GM19240 (cell line): Measurements from ENCODE around the gene RFLNA.
"Not testable (repeated sequence)": the region's sequence is repeated elsewhere in the genome, so short reads cannot be mapped to it uniquely, and the experiment has no call there.

ENCODE experiments used
- DNase-seq: peaks from one replicate; pipeline ENCODE4 v3.0.0; 2011; ENCODE audit warnings: low spot score; ENCODE audit not compliant: insufficient read length

RFLNA gene

DNA sequence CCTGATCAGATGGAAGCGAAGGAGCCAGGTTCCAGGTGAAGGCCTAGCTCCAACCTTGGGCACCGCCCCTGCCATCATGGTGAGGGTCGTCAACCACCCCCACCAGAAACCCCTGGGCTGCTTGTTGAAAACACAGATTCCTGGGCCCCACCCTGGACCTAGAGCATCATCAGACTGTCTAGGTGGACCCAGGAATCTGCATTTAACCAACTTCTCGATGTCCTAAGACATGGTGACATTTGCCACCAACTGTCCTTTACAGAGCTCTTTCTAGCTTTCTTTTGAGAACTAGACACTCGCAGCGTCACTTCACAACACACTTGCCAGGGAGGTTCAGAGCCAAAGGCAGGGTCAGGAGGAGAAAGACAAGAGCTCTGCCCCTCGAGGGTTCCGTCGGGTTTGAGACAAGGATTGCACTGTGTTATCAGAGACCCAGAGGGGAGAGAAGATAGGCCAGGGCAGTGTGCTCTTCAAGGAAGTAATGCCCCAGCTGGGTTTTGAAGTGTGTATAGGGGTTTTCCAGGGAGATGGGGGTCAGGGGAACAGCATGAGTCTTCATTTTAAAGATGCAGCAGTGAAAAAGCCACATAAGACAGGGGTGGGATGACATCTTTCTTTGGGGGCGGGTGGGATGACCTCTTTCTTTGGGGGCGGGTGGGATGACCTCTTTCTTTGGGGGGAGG, 24.6 kb downstream of the RFLNA start:
- no peak for DNase-seq

DNA sequence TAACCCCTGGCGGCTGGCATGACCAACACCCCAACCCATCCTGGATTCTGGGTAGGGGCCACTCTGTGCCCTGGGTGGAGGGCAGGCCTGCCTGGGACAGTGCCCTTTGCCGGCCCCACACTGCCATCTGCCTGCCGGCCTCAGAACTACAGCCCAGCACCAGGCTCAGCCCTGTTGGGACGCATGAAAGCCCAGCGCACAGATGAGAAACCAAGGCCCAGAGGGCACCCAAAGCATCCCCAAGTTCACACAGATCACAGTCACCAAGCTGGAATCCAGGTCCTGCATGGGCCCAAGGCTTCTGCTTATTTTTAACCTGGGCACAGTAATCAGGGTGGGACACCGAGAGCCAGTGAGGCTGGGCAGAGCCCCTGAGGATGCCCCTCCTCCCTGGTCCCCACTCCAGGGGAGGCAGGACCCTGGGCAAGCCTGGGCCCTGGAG, 26.2 kb downstream of the RFLNA start:
- DNase-seq = peak; percentile 90

DNA sequence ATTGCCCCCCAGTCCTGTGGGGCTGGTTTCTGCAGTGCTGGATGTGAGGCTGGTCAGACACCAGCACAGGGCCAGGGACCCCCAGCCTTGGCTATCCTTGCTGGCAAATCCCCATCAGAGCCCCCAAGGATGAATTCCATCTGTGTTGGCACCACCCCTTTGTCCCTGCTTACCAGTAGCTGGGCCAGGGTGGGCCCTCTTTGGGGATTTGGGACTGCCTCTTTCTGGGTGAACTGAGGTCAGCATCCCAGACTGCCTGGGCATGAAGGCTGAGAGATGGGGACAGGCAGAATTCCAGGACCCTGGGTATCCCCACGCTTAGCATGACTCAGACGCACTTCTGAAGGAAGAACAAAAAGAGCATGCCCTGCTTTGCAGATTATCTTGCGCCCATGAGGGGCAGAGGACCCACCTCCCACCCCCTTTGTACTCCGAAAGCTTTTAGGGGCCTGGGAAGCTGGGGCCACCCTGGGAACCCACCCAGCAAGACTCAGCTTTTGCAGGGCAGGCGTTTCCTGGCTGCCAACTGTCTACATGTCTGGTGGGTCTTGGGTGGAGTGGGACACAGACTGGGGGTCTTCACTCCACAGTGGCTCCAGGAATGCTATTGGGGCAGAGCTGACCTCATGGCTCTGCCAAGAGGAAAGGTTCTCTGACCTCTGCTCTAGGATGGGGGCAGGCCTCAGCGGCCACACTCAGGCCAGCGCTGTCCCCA, 26.8 kb downstream of the RFLNA start:
- DNase-seq = no peak

DNA sequence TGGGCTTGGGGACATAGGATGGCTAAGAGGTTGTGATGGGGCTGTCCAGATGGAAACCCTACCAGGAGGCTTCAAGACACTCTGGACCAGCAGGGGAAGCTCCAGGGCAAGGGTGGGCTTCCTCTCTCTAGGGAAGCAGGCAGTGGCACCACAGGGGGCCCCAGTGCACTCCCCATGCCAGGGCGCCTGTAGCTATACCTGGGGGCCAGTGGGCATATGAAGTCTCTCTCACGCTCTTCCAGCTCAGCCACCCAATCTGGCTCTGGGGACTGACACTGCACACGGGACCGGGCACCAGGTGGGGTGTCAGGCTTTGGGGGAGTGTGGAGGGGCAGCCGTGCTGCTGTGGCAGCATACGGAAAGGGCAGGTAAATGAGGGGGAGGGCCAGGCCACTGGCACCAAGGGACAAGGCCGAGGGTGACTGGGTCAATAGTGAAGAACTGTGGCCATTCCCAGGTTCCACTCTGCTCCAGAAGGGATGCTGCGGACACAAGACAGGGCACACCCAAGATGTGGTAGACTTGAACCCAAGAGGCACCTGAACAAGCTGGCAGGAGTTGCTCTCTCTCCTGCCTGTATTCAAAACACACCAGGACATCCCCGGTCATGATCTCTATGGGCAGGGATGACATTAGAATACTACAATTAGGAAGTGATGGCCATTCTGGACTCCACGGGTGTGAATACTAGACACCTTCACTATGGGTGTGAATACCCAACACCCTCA, 27.5 kb downstream of the RFLNA start:
- no peak for DNase-seq

DNA sequence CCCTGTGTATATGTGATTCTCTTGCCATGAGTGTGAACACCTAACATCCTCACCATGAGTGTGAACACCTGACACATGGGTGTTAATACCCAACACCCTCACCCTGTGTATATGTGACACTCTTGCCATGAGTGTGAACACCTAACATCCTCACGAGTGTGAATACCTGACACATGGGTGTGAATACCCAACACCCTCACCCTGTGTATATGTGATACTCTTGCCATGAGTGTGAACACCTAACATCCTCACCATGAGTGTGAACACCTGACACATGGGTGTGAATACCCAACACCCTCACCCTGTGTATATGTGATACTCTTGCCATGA, 28.1 kb downstream of the RFLNA start:
- not testable (repeated sequence) for DNase-seq

DNA sequence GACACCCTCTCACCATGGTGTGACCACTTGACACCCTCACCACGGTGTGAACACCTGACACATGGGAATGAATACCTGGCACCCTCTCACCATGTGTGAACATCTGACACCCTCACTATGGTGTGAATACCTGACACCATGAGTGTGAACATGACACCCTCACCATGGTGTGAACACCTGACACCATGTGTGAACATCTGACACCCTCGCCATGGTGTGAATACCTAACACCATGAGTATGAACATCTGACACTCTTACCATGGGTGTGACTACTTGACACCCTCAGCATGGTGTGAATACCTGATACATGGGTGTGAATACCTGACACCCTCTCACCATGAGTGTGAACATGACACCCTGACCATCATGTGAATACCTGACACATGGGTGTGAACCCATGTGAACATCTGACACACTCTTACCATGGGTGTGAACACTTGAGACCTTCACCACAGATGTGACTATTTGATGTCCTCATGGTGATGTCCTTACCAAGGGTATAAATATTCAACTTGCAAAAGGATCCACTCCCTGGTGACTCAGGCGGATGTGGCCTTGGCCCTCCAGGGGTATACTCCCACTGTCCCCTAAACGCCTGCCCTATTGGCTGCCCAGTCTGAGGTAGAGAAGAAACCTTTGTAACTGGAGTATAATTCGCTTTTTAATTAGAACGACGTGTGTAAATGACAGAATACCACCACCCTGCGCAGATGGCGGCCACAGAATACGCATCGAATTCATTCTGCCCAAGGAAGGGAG, 29.1 kb downstream of the RFLNA start:
- DNase-seq = no peak

DNA sequence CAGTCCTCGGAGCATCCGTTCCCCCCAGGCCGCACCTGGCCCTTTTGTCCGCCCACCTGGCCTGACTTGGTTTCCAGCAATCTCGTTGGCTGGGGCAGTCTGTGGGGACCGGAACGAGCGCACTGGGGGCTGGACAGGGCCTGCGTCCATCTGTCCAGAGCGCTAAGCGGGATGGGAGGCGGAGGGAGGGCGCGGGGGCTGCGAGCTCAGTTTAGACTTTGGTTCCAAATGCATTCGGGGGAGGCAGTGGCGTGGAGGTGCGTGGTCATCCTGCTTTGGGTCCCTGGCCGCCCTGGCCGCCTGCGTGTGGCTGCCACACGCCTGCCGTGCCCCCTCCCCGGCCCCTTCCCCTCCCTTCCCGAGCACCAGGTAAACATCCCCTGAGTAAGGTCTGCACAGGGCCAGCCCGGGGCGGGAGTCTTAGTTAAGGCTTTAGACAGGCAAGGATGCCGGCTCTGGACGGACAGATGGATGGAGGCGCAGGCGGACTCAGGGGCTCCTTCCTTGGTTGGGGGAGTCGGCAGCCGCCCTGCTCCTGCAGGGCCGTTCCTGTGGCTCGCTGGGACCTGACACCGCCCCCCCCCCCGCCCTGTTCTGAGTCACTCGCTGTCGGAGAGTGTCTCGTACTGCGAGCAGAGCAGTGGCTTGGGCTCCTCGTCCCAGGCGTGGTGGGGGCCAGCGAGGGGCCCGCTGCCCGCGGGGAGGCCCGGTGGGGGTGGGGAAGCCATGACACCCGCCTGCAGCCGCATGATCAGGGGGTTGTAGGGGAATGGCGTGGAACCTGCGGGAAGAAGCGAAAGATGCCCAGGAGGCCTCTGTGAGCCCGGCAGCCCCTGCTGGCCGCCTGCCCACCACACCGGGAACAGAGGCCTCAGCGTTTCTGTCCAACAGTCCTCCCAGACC, 30.2 kb downstream of the RFLNA start:
- DNase-seq = no peak

DNA sequence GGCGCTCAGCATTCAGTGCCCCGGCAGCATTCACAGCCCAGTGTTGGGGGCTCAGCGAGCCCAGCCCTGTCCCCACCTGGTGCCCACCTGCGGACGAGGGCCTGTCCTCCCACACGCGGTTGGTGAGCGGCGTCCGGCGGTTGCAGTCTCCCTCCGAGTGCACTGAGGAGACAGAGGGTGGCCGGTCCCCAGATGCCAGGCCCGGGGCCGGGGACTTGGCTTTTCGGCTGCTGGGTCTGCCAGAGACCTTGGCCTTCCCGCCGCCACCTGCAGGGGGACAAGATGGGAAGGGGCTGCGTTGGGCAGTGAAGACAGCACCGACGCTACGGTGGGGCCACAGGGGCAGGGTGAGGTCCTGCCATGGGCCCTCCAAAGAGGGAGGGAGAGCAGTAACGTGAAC, 31.2 kb downstream of the RFLNA start:
- no peak for DNase-seq

DNA sequence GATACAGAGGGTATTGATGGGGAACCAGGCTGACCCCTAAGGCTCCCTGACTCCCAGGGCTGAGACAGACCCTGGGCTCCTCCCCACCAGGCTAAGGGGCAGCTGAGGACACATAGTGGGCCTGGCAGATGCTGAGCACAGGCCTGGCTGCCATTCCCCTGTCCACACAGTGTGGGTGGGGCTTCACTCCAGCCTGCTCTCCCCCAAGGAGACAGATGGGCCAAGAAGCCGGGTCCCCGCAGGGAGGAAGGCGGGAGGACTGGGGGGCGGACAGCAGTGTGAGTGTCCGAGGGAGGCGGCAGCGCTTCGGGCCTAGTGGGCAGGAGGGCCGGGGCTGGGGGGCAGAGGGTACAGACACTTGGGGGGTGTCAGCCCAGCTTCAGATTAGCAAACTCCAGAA, 32.0 kb downstream of the RFLNA start:
- no peak for DNase-seq

DNA sequence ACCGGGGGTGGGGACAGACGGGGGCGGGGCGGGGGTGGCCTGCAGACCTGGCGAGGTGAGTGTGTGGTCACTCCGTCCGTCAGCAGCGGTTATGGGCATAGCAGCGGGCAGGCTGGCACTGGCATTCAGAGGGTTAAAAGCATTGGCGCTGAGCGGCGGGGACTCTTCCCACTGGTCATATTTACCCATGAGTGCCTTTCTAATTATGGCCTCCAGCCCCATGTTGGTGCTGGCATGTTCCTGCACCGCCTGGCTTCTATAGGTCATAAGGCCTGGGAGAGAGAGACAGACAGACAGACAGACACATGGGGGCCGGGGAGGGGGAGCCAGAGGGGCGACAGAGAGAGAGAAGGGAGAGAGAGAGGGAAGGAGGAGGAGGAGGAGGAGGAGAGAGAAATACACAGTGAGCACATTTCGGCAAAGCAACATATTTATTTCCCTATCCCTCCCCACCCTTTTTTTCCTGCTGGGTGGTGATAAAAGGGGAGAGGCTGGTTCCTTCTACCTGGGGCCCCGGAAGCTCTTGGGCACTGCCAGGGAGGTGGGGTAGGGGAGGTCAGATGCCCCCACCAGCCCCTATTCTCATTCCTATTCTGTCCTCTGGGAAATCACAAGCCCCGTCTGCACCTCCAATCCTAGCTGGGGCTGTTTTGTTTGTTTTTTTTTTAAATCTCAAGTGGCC, 32.6 kb downstream of the RFLNA start:
- DNase-seq = no peak

DNA sequence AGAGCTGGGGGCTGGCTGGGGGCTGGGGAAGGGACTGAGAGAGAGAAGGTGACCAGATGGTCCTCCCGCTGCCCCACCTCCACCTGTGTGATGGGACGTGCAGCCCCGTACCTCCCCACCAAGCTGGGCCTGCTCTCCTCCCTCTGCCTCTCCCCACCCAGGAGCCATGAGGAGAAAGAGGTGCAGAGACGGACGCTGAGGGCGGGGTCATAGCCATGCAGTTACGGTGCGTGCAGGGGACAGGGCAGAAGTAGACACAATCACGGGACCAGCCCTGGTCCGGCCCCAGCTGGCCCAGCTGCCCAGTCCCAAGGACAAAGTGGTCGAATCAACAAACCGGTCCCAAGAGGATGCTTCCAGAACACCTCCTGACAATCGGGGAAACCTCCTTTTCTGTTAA, 33.2 kb downstream of the RFLNA start:
- no peak for DNase-seq

DNA sequence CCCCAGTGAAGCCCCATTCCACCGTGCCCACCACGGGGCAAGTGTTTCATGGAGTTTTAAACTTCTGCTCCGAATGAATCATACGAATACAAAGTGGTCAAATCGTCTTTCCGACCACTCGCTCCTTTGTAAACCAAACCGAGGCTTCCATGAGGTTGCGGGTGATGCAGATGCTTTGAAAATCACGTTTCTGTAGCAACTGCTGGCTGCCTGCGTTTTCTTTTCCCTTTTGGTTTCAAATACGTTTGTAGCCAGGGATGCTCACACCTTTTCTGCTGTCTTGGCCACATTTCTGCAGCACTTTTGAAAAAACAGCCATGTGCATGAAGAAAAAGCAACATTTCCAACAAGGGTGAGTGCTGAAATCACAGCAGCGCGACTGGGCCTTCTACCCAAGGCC, 33.7 kb downstream of the RFLNA start:
- DNase-seq = no peak

DNA sequence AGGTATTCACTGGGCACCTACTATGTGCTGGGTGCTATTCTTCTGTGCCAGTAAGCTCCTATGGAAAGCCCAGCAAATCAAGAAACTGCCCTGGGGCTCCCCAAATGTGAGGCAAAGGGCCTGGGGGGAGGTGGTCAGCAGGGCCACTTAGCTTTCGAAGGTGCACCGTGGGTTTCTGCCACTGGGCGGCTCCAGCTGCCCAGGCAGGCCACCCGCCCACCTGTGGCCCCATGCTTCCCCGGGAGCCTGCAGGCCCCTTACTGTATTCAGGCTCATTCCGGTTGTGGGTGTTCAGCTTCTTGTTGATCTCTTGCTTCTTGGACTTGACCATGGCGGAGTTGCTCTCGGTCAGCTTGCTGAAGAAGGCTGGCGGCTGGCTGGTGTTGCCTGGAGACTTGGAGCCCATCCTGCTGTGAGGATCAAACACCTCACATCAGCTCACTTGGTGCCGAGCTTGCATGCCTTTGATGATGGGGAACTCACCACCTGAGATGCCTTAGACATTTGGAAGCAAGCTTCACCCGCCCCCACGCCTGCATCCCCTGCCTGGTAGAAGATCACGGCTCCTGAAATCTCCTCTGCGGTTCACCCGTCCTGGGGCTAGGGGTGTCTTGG, 37.3 kb downstream of the RFLNA start:
- no peak for DNase-seq

DNA sequence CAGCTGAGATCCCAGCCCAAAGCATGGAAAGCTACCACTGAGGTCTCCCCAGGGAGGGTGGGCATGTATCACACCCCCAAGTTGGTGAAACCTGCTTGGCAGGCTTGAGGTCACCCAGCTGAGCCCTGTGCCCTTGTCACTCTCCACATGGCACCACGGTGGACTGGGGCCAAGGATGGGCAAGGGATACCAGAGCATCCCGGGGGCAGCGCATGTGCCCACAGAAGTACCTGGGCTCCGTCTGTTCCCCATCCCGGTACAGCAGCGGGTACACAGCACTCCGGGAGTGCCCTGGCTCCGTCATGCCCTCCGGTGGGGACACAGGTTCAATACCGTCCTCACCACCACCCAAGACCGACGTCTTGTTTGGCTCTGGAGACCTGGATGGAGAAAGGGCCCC, 38.0 kb downstream of the RFLNA start:
- no peak for DNase-seq

DNA sequence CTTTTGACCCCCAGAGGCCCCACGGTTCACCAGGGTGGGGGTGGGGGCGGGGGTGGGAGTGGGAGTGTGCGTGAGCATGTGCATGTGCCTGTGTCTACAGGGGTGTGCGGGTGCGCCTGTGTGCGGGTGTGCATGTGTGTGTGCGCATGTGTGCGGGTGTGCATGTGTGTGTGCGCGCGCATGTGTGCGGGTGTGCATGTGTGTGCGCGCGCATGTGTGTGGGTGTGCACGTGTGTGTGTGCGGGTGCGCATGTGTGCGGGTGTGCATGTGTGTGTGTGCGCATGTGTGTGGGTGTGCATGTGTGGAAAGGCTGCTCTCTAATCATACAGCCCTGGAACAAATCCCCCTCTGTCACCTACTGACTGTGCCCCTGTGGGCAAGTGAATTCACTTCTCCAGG, 38.8 kb downstream of the RFLNA start:
- DNase-seq = no peak

DNA sequence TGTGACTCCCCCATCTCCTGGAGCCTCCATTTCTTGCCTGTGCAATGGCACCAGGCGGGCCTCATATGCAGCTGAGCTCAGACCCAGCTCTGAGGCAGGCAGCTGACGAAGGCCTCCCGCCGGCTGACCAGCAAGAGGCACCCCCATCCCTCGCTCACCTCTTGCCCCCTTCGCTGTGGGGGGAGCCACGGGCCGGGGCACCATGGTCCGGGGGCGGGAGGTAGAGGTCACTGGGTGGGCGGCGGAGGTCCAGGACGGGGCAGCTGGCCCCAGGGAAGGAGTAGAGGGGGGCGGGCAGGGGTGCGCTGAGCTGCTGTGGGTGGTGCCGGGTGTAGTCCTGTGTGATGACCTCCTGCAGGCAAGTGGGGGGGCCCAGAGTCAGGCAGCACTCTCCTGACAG, 39.4 kb downstream of the RFLNA start:
- DNase-seq = no peak

DNA sequence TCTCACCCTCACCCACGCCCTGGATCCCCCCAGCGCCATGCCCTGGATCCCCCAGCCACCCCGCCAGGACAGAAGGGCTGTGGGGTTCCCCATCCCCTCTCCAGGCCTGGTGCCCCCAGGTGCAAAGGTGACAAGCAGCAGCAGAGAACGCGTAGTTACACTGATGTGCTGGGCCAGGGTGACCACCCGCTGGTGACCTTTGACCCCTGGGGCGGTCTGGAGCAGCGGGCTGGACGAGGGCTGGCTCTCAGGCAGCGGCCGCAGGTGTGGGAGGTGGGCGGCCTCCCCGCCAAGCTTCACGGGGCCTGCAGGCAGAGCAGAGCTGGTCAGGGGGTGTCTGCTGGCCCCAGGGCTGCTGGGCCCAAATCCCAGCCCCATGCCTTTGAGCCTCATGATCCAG, 40.1 kb downstream of the RFLNA start:
- no peak for DNase-seq

DNA sequence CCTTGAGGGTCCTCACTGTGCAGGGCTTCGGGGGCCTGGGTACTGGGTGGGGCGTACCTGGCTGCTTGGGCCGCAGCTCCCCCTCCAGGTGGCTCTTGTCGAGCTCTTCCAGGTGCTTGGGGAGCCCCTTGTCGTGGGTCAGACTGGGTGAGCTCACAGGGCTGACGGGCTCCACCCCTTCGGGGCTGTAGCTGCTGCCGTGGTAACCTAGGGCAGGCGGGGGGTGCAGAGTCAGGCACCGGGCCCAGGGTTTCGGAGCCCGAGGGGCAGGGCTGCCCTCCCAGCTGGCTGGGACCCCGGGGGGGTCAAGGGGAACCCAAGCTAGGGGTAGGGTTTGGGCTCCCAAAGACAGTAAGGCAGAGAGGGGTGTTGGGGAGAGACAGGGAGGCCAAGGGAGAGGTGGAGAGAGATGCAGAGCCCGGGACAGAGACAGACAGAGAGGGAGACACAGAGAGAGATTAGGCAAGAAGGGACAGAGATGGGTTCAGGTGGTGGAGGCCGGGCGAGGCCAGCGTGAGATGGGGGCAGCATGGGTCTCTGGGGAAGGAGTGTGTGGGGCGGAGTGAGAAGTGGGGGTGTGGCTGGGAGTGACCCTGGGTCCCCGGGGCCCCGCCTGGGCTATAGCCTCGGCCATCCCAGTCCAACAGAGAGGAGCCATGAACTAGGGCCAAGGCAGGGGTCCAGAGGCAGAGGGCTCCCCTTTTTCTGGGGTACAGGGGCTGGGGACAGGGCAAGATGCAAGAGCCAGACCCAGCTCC, 40.7 kb downstream of the RFLNA start:
- DNase-seq = no peak

DNA sequence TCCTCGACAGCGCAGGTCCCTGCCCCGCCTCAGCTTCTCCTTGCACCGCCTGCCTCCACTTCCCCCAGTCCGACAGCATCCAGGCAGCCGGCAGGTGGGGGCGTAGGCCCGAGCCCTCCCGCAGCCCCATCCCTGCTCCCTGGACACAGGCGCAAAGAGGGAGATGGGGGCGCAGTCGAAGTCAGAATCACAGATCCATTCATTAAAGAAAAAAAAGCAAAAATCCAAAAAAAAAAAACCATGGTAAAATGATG, 41.2 kb downstream of the RFLNA start:
- no peak for DNase-seq
